Cortex of kidney (tissue), 1 donor: ENCODE measurements around the gene TEF.
"Not testable (repeated sequence)": the region's sequence is repeated elsewhere in the genome, so short reads cannot be mapped to it uniquely, and the experiment has no call there.

Experiments used
- DNase-seq: peaks from one replicate; lab custom pipeline; 2025; lab: John Stamatoyannopoulos, UW

Gene TEF

GRCh38 chr22:41429232-41429950 is 47.6 kb downstream of the TEF start:
- DNase-seq, result no peak

- no peak for DNase-seq
Observed at GRCh38 chr22:41429951-41430332, 48.2 kb downstream of the TEF start.

- no peak for DNase-seq
Observed at GRCh38 chr22:41431656-41432055, 49.9 kb downstream of the TEF start.

GRCh38 chr22:41433480-41433879 is 51.7 kb downstream of the TEF start:
- not testable (repeated sequence) for DNase-seq

- DNase-seq, result not testable (repeated sequence)
Observed at GRCh38 chr22:41434361-41435003, 52.7 kb downstream of the TEF start.

GRCh38 chr22:41435560-41435959 is 53.8 kb downstream of the TEF start:
- no peak for DNase-seq

DNA sequence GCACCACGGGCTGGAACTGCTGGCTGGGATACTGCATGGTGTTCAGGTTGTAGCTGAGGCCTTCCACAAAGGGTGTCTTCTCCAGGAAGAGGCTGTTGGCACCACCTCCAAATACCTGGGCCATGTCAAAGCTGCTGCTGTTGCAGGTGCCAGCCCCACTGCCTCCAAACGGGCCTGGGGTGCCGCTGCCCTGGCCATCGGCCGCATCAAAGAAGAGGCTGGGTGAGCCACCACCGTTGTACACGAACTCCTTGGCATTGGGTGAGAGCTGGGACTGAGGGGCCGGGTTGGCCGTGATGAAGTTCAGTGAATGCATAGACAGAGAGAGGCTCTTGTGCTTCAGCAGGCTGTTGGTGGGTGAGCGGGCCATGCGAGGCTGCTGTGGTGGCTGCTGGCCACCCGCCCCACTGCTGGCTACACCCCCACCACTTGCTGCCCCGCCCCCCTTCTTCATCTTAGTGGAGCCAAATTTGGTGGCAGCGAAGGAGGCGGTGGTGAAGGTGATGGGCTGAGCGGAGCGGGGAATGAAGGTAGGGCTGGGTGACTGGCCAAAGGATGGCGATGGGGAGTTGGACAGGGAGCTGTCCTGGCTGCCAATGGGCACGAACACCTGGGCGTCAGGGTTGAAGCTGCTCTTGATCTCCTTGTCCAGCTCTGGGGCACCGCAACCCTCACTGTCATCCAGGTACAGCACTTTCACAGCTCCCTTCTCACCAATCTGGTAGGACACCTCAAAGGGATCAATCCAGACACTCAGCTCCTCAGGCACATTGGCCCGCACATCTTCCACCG is 54.8 kb downstream of the TEF start:
- no peak for DNase-seq

DNA sequence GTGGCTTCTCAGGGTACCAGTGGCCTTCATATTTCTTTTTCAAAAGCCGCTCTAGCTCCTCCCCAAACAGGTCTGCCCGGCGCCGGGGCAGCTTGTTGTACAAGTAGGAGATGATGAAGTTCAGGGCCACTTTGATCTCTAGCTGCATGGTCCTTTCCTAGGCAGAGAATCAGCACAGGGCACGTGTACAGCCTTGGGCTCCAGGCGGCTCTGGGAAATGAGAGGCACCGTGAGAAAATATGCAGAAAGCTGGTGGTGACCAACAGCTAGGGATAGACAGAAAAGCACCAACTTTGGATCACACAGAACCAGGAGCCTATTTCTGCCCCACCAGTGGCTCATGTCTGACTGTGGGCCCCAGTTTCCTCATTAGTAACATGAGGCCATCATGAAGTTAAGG is 55.5 kb downstream of the TEF start:
- DNase-seq, result no peak

DNA sequence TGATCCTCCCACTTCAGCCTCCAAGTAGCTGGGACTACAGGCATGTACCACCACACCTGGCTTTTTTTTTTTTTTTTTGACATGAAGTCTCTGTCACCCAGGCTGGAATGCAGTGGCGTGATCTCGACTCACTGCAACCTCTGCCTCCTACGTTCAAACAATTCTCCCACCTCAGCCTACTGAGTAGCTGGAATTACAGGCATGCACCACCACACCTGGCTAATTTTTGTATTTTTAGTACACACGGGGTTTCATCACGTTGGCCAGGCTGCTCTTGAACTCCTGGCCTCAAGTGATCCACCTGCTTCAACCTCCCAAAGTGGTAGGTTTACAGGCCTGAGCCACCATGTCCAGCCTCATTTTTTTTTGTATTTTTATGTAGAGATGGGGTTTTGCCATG is 58.8 kb downstream of the TEF start:
- not testable (repeated sequence) for DNase-seq

- DNase-seq, result no peak
Observed at GRCh38 chr22:41442240-41442792, 60.6 kb downstream of the TEF start.

- peak; percentile 28 for DNase-seq
Observed at GRCh38 chr22:41444360-41445128, 62.8 kb downstream of the TEF start.

DNA sequence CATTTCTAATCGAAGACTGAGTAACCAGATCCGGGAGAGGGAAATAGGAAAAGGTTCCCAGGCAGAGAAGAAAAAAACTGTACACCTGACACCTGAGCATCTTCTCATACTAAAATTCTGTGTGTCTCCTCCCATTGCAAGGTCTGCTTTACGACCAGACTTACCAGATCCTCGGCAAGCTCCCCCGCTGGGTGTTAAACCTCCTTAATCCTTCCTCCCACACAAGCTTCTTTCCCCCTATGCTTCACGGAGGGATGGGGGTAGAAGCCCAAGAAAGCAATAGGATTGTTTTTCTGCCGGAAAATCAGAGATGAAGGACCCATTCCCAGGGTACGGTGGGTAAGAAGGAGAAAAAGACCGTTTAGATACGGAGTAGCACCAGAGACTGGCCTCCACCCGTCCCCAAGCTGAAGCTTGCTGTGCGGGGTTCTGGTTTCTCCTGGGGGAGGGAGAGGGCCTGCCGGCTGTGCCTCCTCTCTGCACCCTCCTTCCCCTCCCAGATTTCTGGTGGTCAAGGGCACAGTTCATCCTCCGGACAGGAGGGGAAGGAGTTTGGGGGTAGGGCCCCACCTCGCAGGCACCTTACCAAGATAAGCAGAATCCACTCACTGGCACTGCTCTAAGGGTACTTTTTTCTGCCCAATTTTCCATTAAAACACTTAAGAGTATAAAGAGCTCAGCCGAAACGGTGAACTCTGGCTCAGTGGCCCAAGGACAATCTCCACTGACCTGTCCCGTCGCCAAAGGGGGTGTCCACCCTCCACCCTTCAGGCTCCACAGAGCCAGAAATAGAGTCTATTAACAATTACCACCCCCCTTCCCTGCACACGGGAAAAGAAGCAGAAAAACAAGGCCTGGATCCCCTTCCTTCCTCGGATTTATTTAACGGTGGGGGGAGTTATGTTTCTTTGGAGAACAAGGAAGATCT is 63.7 kb downstream of the TEF start:
- no peak for DNase-seq

GRCh38 chr22:41446057-41446501 is 64.3 kb downstream of the TEF start:
- DNase-seq, result no peak

DNA sequence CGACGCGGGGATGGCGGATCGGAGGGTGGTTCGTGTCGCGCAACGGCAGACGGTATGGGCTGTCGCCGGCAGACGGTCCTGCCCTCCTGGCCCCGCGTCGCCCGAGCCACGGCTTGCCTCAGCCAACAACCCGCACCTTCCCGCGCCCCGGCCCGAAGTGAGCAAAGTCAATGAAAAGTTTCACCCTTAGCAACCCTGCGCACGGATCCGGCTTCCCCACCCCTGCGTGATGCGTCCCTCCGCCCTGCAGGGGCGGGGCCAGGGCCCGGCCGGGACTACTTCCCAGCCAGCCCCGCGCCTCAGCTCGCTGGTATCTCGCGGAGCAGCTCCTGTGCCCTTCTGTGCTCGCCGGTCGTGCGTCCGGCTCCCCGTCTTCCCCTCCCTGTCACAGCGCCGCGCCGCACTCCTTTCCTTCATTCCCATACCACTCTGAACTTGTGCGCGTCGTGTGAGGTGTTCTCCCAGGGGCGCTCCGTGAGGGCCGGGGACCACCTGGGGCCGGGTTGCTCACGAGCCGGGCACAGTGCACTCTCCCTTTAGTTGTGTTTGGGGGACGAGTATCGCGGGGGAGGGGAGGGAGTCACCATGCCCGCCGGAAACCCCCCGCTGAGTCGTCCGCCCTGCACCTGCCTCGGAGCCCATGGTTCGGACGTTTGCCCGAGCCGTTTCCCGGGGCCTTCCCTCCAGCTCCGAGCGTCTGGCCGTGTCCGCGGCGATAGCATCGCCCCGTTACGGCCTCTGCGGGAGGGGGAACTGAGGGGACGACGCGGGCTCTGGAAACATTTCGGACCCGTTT is 65.1 kb downstream of the TEF start, which contains the start of gene TOB2:
TSS of gene TOB2 (minus strand) at position 163 of the 796 bp plus-strand sequence. CDS start 9,456 bp downstream, outside the sequence.
- DNase-seq, result peak; percentile 64

- no peak for DNase-seq
Observed at GRCh38 chr22:41447435-41448188, 65.9 kb downstream of the TEF start.

- no peak for DNase-seq
Observed at GRCh38 chr22:41448189-41448808, 66.6 kb downstream of the TEF start.
